HG03342 (cell line): ENCODE measurements around the gene POLD1.
A peak's percentile ranks its signal among the peaks of the same experiment; 100 is the strongest.
"Not testable (repeated sequence)": the region's sequence is repeated elsewhere in the genome, so short reads cannot be mapped to it uniquely, and the experiment has no call there.

Experiments used
- ATAC-seq: cut with Tn5 transposase; IDR thresholded peaks from one replicate; pipeline ENCODE4 v1.9.1; 2021; ENCODE audit warnings: mild to moderate bottlenecking, moderate library complexity; ENCODE audit not compliant: unreplicated experiment

Gene POLD1

GRCh38 chr19:50390295-50390694 lies 6.1 kb downstream of the POLD1 start:
- not testable (repeated sequence) for ATAC-seq

- ATAC-seq, result not testable (repeated sequence)
These were observed 6.8 kb downstream of the POLD1 start for GRCh38 chr19:50390952-50391351.

GRCh38 chr19:50392759-50393158 lies 8.6 kb downstream of the POLD1 start:
- ATAC-seq, result no peak

GRCh38 chr19:50393589-50393988 lies 9.4 kb downstream of the POLD1 start:
- ATAC-seq, result no peak

GRCh38 chr19:50394017-50394416 lies 9.9 kb downstream of the POLD1 start:
- no peak for ATAC-seq

- ATAC-seq, result no peak
These were observed 14.7 kb downstream of the POLD1 start for GRCh38 chr19:50398675-50399367.

- no peak for ATAC-seq
These were observed 15.2 kb downstream of the POLD1 start for GRCh38 chr19:50399368-50399745.

GRCh38 chr19:50401605-50402450 lies 17.7 kb downstream of the POLD1 start:
- no peak for ATAC-seq

GRCh38 chr19:50402544-50403301 lies 18.6 kb downstream of the POLD1 start:
- ATAC-seq, result no peak

GRCh38 chr19:50406156-50406820 lies 22.1 kb downstream of the POLD1 start:
- no peak for ATAC-seq

- ATAC-seq, result no peak
These were observed 22.7 kb downstream of the POLD1 start for GRCh38 chr19:50406829-50407228.

GRCh38 chr19:50409347-50409746 lies 25.2 kb downstream of the POLD1 start:
- no peak for ATAC-seq

GRCh38 chr19:50410109-50410508 lies 26.0 kb downstream of the POLD1 start:
- ATAC-seq, result no peak

- no peak for ATAC-seq
These were observed 28.3 kb downstream of the POLD1 start for GRCh38 chr19:50412419-50412818.

- ATAC-seq, result no peak
These were observed 28.9 kb downstream of the POLD1 start for GRCh38 chr19:50413096-50413495.

GRCh38 chr19:50413531-50413930 lies 29.4 kb downstream of the POLD1 start:
- ATAC-seq, result no peak

- ATAC-seq, result peak; percentile 7
These were observed 30.9 kb downstream of the POLD1 start for GRCh38 chr19:50414864-50415660.

- peak; percentile 45 for ATAC-seq
These were observed 31.5 kb downstream of the POLD1 start for GRCh38 chr19:50415661-50416033.

GRCh38 chr19:50416034-50416977 lies 32.2 kb downstream of the POLD1 start:
- ATAC-seq, result no peak
